ENCODE results near the gene GOLPH3L. TPM values are rescaled to one million over a fixed set of nuclear protein-coding genes. Genes with fewer than 3 reads are reported as not detected.
A peak's percentile ranks its signal among the peaks of the same experiment; 100 is the strongest.

Gene GOLPH3L
- total and polyA plus RNA-seq, 12 donors: 6.7 to 98.3 (median 24.6) TPM

- intact Hi-C loops (cut with DNase I): loop anchor here (5.0 kb wide), 3 partner anchors 45 to 65 kb away; partner anchors contain the start of gene MCL1 (in 1 of the 2)
- H3K4me1 ChIP-seq (replicated peaks in 1 of 2): peaks cover 28 to 46% of the 10 kb centered on the region in 2 donors
- WGBS, 4 donors: 11 to 15% (median 13%) methylated on average over 8 of the region's 8 CpGs
- H3K36me3 ChIP-seq (replicated peaks in 1 of 2): peaks cover 0 to 64% of the 10 kb centered on the region in 2 donors
- DNase-seq: peak in 3 of 7 donors; percentile 42 to 63 (median 46)
- H3K27ac ChIP-seq: peak overlapping the region in 4 of 5 donors; percentile 29 to 76 (median 46)
- no peaks in the 10 kb centered on the region for H3K27me3 ChIP-seq
- H3K9me3 ChIP-seq (replicated peaks in 1 of 3): no peaks in the 10 kb centered on the region
- TF ChIP-seq CTCF (IDR thresholded peaks at IDR 0.05): no peak
- no peak for TF ChIP-seq POLR2A (IDR thresholded peaks at IDR 0.05)
- H3K4me3 ChIP-seq: no peak overlapping the region
These were observed 74.5 kb downstream of the GOLPH3L start for GRCh38 chr1:150622303-150622975.

GRCh38 chr1:150621497-150622302 is 75.3 kb downstream of the GOLPH3L start:
- peaks cover 0 to 63% of the 10 kb centered on the region in 2 donors for H3K36me3 ChIP-seq (replicated peaks in 1 of 2)
- H3K9me3 ChIP-seq (replicated peaks in 1 of 3): no peaks in the 10 kb centered on the region
- H3K4me1 ChIP-seq (replicated peaks in 1 of 2): peaks cover 28 to 44% of the 10 kb centered on the region in 2 donors
- peak in 6 of 7 donors; percentile 53 to 85 (median 63) for DNase-seq
- H3K27me3 ChIP-seq: no peaks in the 10 kb centered on the region
- peak overlapping the region in 4 of 5 donors; percentile 28 to 76 (median 56) for H3K27ac ChIP-seq
- intact Hi-C loops (cut with DNase I): loop anchor here (5.0 kb wide), 3 partner anchors 44 to 64 kb away; partner anchors contain the start of gene MCL1 (in 1 of the 2)
- WGBS, 4 donors: 47 to 56% (median 54%) methylated on average over 8 of the region's 8 CpGs
- TF ChIP-seq POLR2A (IDR thresholded peaks at IDR 0.05): no peak
- TF ChIP-seq CTCF (IDR thresholded peaks at IDR 0.05): peak; percentile 52 to 79 (median 70)
- H3K4me3 ChIP-seq: no peak overlapping the region

GRCh38 chr1:150620919-150621318 is 76.0 kb downstream of the GOLPH3L start:
- H3K36me3 ChIP-seq (replicated peaks in 1 of 2): peaks cover 0 to 55% of the 10 kb centered on the region in 2 donors

More at GRCh38 chr1:150620919-150621318, 76.0 kb downstream of the GOLPH3L start:
- no peaks in the 10 kb centered on the region for H3K9me3 ChIP-seq (replicated peaks in 1 of 3)
- H3K27ac ChIP-seq: peak overlapping the region in 4 of 5 donors; percentile 28 to 79 (median 68)
- H3K4me1 ChIP-seq (replicated peaks in 1 of 2): peaks cover 28 to 41% of the 10 kb centered on the region in 2 donors
- H3K27me3 ChIP-seq: no peaks in the 10 kb centered on the region
- no peak for TF ChIP-seq CTCF (IDR thresholded peaks at IDR 0.05)
- no peak for TF ChIP-seq POLR2A (IDR thresholded peaks at IDR 0.05)
- no peak for DNase-seq
- H3K4me3 ChIP-seq: no peak overlapping the region
- WGBS, 4 donors: 89 to 100% (median 97%) methylated on average over 2 of the region's 2 CpGs
- intact Hi-C loops (cut with DNase I): loop anchor here (5.0 kb wide), 3 partner anchors 44 to 64 kb away; partner anchors contain the start of gene MCL1 (in 1 of the 2)
